ENCODE measurements around the gene GPR4. TPM values are rescaled to one million over a fixed set of nuclear protein-coding genes. Genes with fewer than 3 reads are reported as not detected.

Gene GPR4
- polyA plus RNA-seq, 1 of the 3 experiments (the other 2 are of a cell fraction): 0.69 TPM

DNA sequence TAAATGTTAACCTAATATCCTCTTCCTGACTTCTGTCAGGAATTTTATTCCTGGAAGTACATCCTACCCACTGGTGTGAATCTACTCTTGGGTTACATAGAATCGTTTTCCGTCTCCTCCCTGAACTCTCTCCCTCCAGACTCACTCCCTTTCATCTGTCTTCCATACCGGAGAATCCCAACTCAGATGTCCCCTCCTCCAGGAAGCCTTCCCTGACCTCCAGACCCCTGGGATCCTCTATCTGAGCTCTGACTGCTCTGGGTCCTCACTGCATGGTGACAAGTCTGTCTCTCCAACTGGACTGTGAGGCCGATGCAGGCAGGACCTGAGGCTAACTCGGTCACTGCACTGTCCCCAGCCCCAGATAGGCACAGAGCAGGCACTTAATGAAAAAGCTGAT, 42.0 kb downstream of the GPR4 start:
- CTCF ChIA-PET: interaction anchor here (0.9 kb wide), 1 partner anchor 120 kb away, joined by 4 read pairs; no protein-coding TSS in a partner anchor
- H3K4me1 ChIP-seq (ENCODE audit: control insufficient read depth in 1 of 2, insufficient read depth in 2 of 2, low read depth in 1 of 2, low read length in 1 of 2): no peaks in the 10 kb centered on the region

DNA sequence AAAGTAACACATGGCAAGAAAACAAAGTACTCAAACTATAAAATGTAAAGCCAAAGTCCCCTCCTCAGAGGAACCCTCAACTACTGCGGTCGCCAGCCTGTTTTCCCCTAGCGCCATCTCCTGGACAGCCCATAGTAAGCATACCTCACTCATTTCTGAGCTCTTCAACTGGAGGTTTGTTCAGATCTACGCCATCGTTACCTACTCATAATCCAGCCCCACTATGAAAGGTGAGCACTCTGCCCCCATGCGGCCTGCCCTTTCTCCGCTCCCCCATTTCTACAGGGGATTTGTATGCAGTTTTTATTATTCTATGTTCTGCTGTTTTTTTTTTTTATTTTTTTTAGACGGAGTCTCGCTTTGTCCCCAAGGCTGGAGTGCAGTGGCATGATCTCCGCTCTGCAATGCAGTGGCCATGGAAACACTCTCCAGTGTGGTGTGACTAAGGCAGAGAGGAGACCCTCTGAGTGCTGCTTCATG, 43.6 kb downstream of the GPR4 start:
- H3K4me3 ChIP-seq (ENCODE audit: low read depth in 2 of 2, low read length in 1 of 2): peak overlapping the region in 1 of 2 experiments; percentile 47; a peak in 1 of 4 replicates
- no peak overlapping the region for H3K4me2 ChIP-seq
- no peak overlapping the region for H3K9ac ChIP-seq
- H3K36me3 ChIP-seq (replicated peaks in 1 of 2; ENCODE audit: control insufficient read depth in 1 of 2, insufficient read depth in 2 of 2, low read length in 1 of 2): no peaks in the 10 kb centered on the region
- H4K20me1 ChIP-seq (ENCODE audit: insufficient read depth): peaks cover 7% of the 10 kb centered on the region; the same call in 1 of the 2 replicates
- no peaks in the 10 kb centered on the region for H3K9me3 ChIP-seq
- H3K27ac ChIP-seq (ENCODE audit: low read depth in 2 of 2, low read length in 1 of 2): no peak overlapping the region
- no peaks in the 10 kb centered on the region for H3K27me3 ChIP-seq (ENCODE audit: insufficient read depth)
- no peaks in the 10 kb centered on the region for H3K4me1 ChIP-seq (ENCODE audit: control insufficient read depth in 1 of 2, insufficient read depth in 2 of 2, low read depth in 1 of 2, low read length in 1 of 2)
- peaks cover 9% of the 10 kb centered on the region for H3K79me2 ChIP-seq (ENCODE audit: insufficient read depth)
- ChIA-PET CTCF (interaction anchor here (0.6 to 1.1 kb wide), 12 partner anchors 9 to 88 kb away, joined by 3 to 6 read pairs (median 3); no protein-coding TSS in a partner anchor), POLR2A (no interaction called here)
- WGBS (ENCODE audit: low lambda C conversion rate): 79% methylated on average over 10 of the region's 10 CpGs
- no peak overlapping the region for H2AFZ ChIP-seq (ENCODE audit: low read depth)
- peak; percentile 66 for DNase-seq
- H3K9me2 ChIP-seq: no peaks in the 10 kb centered on the region
- H3F3A ChIP-seq (replicated peaks; ENCODE audit: insufficient read depth): peaks cover 4% of the 10 kb centered on the region
- TF ChIP-seq, protein P1, sequence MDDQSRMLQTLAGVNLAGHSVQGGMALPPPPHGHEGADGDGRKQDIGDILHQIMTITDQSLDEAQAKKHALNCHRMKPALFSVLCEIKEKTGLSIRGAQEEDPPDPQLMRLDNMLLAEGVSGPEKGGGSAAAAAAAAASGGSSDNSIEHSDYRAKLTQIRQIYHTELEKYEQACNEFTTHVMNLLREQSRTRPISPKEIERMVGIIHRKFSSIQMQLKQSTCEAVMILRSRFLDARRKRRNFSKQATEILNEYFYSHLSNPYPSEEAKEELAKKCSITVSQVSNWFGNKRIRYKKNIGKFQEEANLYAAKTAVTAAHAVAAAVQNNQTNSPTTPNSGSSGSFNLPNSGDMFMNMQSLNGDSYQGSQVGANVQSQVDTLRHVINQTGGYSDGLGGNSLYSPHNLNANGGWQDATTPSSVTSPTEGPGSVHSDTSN (IDR thresholded peaks at IDR 0.05): no peak
- TF ChIP-seq RXRA (IDR thresholded peaks at IDR 0.05; ENCODE audit: borderline replicate concordance, low read depth) (no peak), GATA2 (CRISPR knock-in tag; IDR thresholded peaks at IDR 0.05) (no peak)
- TF ChIP-seq, protein P2, sequence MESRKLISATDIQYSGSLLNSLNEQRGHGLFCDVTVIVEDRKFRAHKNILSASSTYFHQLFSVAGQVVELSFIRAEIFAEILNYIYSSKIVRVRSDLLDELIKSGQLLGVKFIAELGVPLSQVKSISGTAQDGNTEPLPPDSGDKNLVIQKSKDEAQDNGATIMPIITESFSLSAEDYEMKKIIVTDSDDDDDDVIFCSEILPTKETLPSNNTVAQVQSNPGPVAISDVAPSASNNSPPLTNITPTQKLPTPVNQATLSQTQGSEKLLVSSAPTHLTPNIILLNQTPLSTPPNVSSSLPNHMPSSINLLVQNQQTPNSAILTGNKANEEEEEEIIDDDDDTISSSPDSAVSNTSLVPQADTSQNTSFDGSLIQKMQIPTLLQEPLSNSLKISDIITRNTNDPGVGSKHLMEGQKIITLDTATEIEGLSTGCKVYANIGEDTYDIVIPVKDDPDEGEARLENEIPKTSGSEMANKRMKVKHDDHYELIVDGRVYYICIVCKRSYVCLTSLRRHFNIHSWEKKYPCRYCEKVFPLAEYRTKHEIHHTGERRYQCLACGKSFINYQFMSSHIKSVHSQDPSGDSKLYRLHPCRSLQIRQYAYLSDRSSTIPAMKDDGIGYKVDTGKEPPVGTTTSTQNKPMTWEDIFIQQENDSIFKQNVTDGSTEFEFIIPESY (IDR thresholded peaks at IDR 0.05; ENCODE audit: borderline replicate concordance, low read depth): no peak

More for the DNA sequence above, 42.0 kb downstream of the GPR4 start:
- Histone ChIP-seq H3K4me3 (ENCODE audit: low read depth in 2 of 2, low read length in 1 of 2) (no peak overlapping the region), H4K20me1 (ENCODE audit: insufficient read depth) (peaks cover 7% of the 10 kb centered on the region; the same call in 1 of the 2 replicates), H3K79me2 (ENCODE audit: insufficient read depth) (peaks cover 11% of the 10 kb centered on the region), H3F3A (replicated peaks; ENCODE audit: insufficient read depth) (peaks cover 4% of the 10 kb centered on the region), H3K4me2 (no peak overlapping the region), H3K27ac (ENCODE audit: low read depth in 2 of 2, low read length in 1 of 2) (no peak overlapping the region), H3K36me3 (replicated peaks in 1 of 2; ENCODE audit: control insufficient read depth in 1 of 2, insufficient read depth in 2 of 2, low read length in 1 of 2) (no peaks in the 10 kb centered on the region), H3K9ac (no peak overlapping the region), H3K9me2 (no peaks in the 10 kb centered on the region), H3K27me3 (ENCODE audit: insufficient read depth) (no peaks in the 10 kb centered on the region), H3K9me3 (no peaks in the 10 kb centered on the region), H2AFZ (ENCODE audit: low read depth) (no peak overlapping the region)
- no peak for TF ChIP-seq CHD2 (IDR thresholded peaks at IDR 0.05; ENCODE audit: low read length, partially characterized antibody)
- TF ChIP-seq, protein P3, sequence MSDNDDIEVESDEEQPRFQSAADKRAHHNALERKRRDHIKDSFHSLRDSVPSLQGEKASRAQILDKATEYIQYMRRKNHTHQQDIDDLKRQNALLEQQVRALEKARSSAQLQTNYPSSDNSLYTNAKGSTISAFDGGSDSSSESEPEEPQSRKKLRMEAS (IDR thresholded peaks at IDR 0.05; ENCODE audit: low read depth): no peak
- TF ChIP-seq, protein P4, sequence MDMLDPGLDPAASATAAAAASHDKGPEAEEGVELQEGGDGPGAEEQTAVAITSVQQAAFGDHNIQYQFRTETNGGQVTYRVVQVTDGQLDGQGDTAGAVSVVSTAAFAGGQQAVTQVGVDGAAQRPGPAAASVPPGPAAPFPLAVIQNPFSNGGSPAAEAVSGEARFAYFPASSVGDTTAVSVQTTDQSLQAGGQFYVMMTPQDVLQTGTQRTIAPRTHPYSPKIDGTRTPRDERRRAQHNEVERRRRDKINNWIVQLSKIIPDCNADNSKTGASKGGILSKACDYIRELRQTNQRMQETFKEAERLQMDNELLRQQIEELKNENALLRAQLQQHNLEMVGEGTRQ (IDR thresholded peaks at IDR 0.05; ENCODE audit: borderline replicate concordance, low read depth, low read length): no peak
- no peak for TF ChIP-seq EZH2phosphoT487 (IDR thresholded peaks at IDR 0.05; ENCODE audit: borderline replicate concordance, low read depth)
- TF ChIP-seq, protein P5, sequence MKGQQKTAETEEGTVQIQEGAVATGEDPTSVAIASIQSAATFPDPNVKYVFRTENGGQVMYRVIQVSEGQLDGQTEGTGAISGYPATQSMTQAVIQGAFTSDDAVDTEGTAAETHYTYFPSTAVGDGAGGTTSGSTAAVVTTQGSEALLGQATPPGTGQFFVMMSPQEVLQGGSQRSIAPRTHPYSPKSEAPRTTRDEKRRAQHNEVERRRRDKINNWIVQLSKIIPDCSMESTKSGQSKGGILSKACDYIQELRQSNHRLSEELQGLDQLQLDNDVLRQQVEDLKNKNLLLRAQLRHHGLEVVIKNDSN (IDR thresholded peaks at IDR 0.05; ENCODE audit: borderline replicate concordance, low read depth): no peak
- TF ChIP-seq, protein P6, sequence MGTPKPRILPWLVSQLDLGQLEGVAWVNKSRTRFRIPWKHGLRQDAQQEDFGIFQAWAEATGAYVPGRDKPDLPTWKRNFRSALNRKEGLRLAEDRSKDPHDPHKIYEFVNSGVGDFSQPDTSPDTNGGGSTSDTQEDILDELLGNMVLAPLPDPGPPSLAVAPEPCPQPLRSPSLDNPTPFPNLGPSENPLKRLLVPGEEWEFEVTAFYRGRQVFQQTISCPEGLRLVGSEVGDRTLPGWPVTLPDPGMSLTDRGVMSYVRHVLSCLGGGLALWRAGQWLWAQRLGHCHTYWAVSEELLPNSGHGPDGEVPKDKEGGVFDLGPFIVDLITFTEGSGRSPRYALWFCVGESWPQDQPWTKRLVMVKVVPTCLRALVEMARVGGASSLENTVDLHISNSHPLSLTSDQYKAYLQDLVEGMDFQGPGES (IDR thresholded peaks at IDR 0.05; ENCODE audit: low read depth, low read length): no peak
- TF ChIP-seq FOXJ3 (CRISPR knock-in tag; IDR thresholded peaks at IDR 0.05): no peak
- TF ChIP-seq, protein P2 (IDR thresholded peaks at IDR 0.05; ENCODE audit: borderline replicate concordance, low read depth): no peak
- TF ChIP-seq GATA2 (CRISPR knock-in tag; IDR thresholded peaks at IDR 0.05): no peak
- no peak for TF ChIP-seq TAF1 (IDR thresholded peaks at IDR 0.05; ENCODE audit: borderline replicate concordance, low read depth, low read length)
- POLR2A ChIA-PET: no interaction called here
- no peak for DNase-seq
- WGBS (ENCODE audit: low lambda C conversion rate): 94% methylated on average over 5 of the region's 5 CpGs
